HCT116 (cell line): Measurements from ENCODE around the gene ESR1. TPM values are rescaled to one million over a fixed set of nuclear protein-coding genes. Genes with fewer than 3 reads are reported as not detected.

Experiments used
- ATAC-seq: fragments of 200-7000 bp; cut with Tn5 transposase; 2 replicates; pipeline ENCODE4 v1.9.1; 2020; ENCODE audit warnings: mild to moderate bottlenecking, moderate library complexity
- BruUV-seq: library from RNA; stranded (reverse); fragments of 400-500 nt; replicated peaks from 2 replicates; lab custom pipeline; 2021; lab: Mats Ljungman, UMichigan
- CTCF ChIA-PET: fragments of 300-600 bp; sonication (Branson Sonifier 250); formaldehyde crosslinking; loops from one replicate; lab custom pipeline; 2021; ENCODE audit warnings: antibody characterized with exemption; lab: Charles Lee
- POLR2A ChIA-PET: fragments of 300-600, 350-600 bp; sonication (Branson Sonifier 250); formaldehyde crosslinking; loops from one replicate; lab custom pipeline; 2021; ENCODE audit warnings: antibody characterized with exemption; lab: Charles Lee
- RAD21 ChIA-PET, 2 experiments: fragments of 300-600 bp; sonication (Branson Sonifier 250); formaldehyde crosslinking; loops; one replicate each; lab custom pipeline; 2023; ENCODE audit warnings: low total read pairs in 2 of 2; ENCODE audit not compliant: uncharacterized antibody in 2 of 2, unreplicated experiment in 2 of 2, low non-redundant PET in 1 of 2; lab: Charles Lee
- DNase-seq: peaks from one replicate; pipeline ENCODE4 v3.0.0-alpha.2; 2010; ENCODE audit warnings: low read depth, low spot score
- H2AFZ ChIP-seq: fragments of 200-600 bp; shearing (Covaris generic), sonication (generic); 2 replicates; pipeline ENCODE4 v1.6.1; 2017; ENCODE audit warnings: low read depth, mixed run types, mixed read lengths, antibody characterized with exemption, low read length; ENCODE audit not compliant: poor library complexity, severe bottlenecking
- H3K27ac ChIP-seq: 2 replicates; pipeline ENCODE4 v1.5.1; 2012; ENCODE audit warnings: low read depth, low read length
- H3K27me3 ChIP-seq: fragments of 200-600 bp; sonication (generic); 2 replicates; pipeline ENCODE4 v1.6.1; 2016; ENCODE audit warnings: mixed run types, low read length, mixed read lengths; ENCODE audit not compliant: insufficient read depth
- H3K36me3 ChIP-seq, 2 experiments: fragments of 200-500 bp in 1 of 2; fragments of 200-600 bp in 1 of 2; sonication (Bioruptor generic) in 1 of 2; sonication (generic) in 1 of 2; 2 replicates each; pipeline versions ENCODE4 v1.5.1 to v1.6.1; 2014 to 2016; ENCODE audit warnings: low read length in 2 of 2, inconsistent platforms in 1 of 2, mixed read lengths in 1 of 2, mixed run types in 1 of 2; ENCODE audit not compliant: insufficient read depth in 2 of 2, control insufficient read depth in 1 of 2
- H3K4me1 ChIP-seq, 2 experiments: fragments of 200-600 bp in 1 of 2; sonication (generic) in 1 of 2; 2 replicates each; pipeline versions ENCODE4 v1.5.1 to v1.6.1; 2012 to 2017; ENCODE audit warnings: low read length in 2 of 2, inconsistent platforms in 1 of 2, mild to moderate bottlenecking in 1 of 2, mixed read lengths in 1 of 2, mixed run types in 1 of 2, moderate library complexity in 1 of 2; ENCODE audit not compliant: insufficient read depth in 2 of 2, control insufficient read depth in 1 of 2
- H3K4me2 ChIP-seq: fragments of 200-600 bp; sonication (generic); 2 replicates; pipeline ENCODE4 v1.6.1; 2017; ENCODE audit warnings: mixed run types, low read length, mixed read lengths
- H3K4me3 ChIP-seq, 2 experiments: fragments of 200-600 bp in 1 of 2; sonication (generic) in 1 of 2; replicated peaks in 1 of 2; 2 replicates each; pipeline ENCODE4 v1.5.1; 2011 to 2016; ENCODE audit warnings: low read length in 2 of 2, control low read depth in 1 of 2, low read depth in 1 of 2, mild to moderate bottlenecking in 1 of 2, mixed read lengths in 1 of 2, mixed run types in 1 of 2
- H3K79me2 ChIP-seq: fragments of 200-600 bp; sonication (generic); 2 replicates; pipeline ENCODE4 v1.6.1; 2017; ENCODE audit warnings: mild to moderate bottlenecking, mixed run types, low read length, moderate library complexity, mixed read lengths; ENCODE audit not compliant: insufficient read depth
- H3K9ac ChIP-seq: fragments of 200-600 bp; sonication (generic); 2 replicates; pipeline ENCODE4 v1.6.1; 2016; ENCODE audit warnings: low read length, mixed read lengths
- H3K9me2 ChIP-seq: fragments of 200-600 bp; sonication (generic), shearing (Covaris generic); 2 replicates; pipeline ENCODE4 v1.6.1; 2017; ENCODE audit warnings: mixed run types, mild to moderate bottlenecking, moderate library complexity; ENCODE audit not compliant: insufficient read depth
- H3K9me3 ChIP-seq, 2 experiments: fragments of 200-500 bp in 1 of 2; fragments of 200-600 bp in 1 of 2; sonication (Bioruptor generic) in 1 of 2; sonication (generic) in 1 of 2; 2 replicates each; pipeline ENCODE4 v1.6.1; 2014 to 2017; ENCODE audit warnings: low read length in 2 of 2, mixed read lengths in 2 of 2, inconsistent platforms in 1 of 2, low read depth in 1 of 2, mild to moderate bottlenecking in 1 of 2, mixed run types in 1 of 2, moderate library complexity in 1 of 2; ENCODE audit not compliant: control insufficient read depth in 1 of 2, insufficient read depth in 1 of 2
- H4K20me1 ChIP-seq: fragments of 200-600 bp; sonication (generic), shearing (Covaris generic); 2 replicates; pipeline ENCODE4 v1.6.1; 2017; ENCODE audit warnings: mixed run types, mild to moderate bottlenecking, moderate library complexity; ENCODE audit not compliant: insufficient read depth
- ATF3 ChIP-seq: IDR thresholded peaks from 2 replicates; pipeline ENCODE4 v1.6.1; 2012
- CBX3 ChIP-seq: IDR thresholded peaks from 2 replicates; pipeline ENCODE4 v1.6.1; 2012; ENCODE audit warnings: low read depth
- CEBPB ChIP-seq: IDR thresholded peaks from 2 replicates; pipeline ENCODE4 v1.6.1; 2012; ENCODE audit warnings: low read depth
- CTCF ChIP-seq, 3 experiments: fragments of 200-600 bp in 1 of 3; sonication (generic) in 1 of 3; IDR thresholded peaks in 2 of 3; conservative IDR thresholded peaks in 1 of 3; 2 replicates each; pipeline ENCODE4 v1.5.1; 2012 to 2017; ENCODE audit warnings: low read depth in 2 of 3, low read length in 2 of 3, antibody characterized with exemption in 1 of 3, borderline replicate concordance in 1 of 3, control low read depth in 1 of 3, mild to moderate bottlenecking in 1 of 3, mixed read lengths in 1 of 3, mixed run types in 1 of 3, moderate library complexity in 1 of 3; ENCODE audit not compliant: insufficient read depth in 1 of 3
- ELF1 ChIP-seq: IDR thresholded peaks from 2 replicates; pipeline ENCODE4 v1.6.1; 2012; ENCODE audit warnings: low read depth, borderline replicate concordance
- EZH2 ChIP-seq: fragments of 200-600 bp; sonication (generic); IDR thresholded peaks from 2 replicates; pipeline ENCODE4 v1.6.1; 2017; ENCODE audit warnings: antibody characterized with exemption, mixed run types
- EZH2phosphoT487 ChIP-seq: fragments of 200-600 bp; IDR thresholded peaks from 2 replicates; pipeline ENCODE4 v1.6.1; 2018; ENCODE audit warnings: antibody characterized with exemption, borderline replicate concordance
- FOSL1 ChIP-seq: IDR thresholded peaks from 2 replicates; pipeline ENCODE4 v1.6.1; 2012; ENCODE audit warnings: low read depth
- JUND ChIP-seq: IDR thresholded peaks from 2 replicates; pipeline ENCODE4 v1.6.1; 2012
- MAX ChIP-seq: IDR thresholded peaks from 2 replicates; pipeline ENCODE4 v1.6.1; 2012
- POLR2A ChIP-seq: IDR thresholded peaks from 2 replicates; pipeline ENCODE4 v1.7.0; 2011; ENCODE audit warnings: borderline replicate concordance; ENCODE audit not compliant: insufficient read depth, insufficient read length; ENCODE audit errors: extremely low read depth
- POLR2AphosphoS5 ChIP-seq: IDR thresholded peaks from 2 replicates; pipeline ENCODE4 v1.6.1; 2011; ENCODE audit warnings: mild to moderate bottlenecking, low read depth, low read length, moderate library complexity
- REST ChIP-seq: IDR thresholded peaks from 2 replicates; pipeline ENCODE4 v1.6.1; 2012; ENCODE audit warnings: low read depth
- SP1 ChIP-seq: IDR thresholded peaks from 2 replicates; pipeline ENCODE4 v1.6.1; 2012; ENCODE audit warnings: low read depth
- SRF ChIP-seq: IDR thresholded peaks from 2 replicates; pipeline ENCODE4 v1.6.1; 2012; ENCODE audit warnings: low read depth
- ZFX ChIP-seq: fragments of 450-650 bp; IDR thresholded peaks from 2 replicates; pipeline ENCODE4 v1.6.1; 2017
- ZNF274 ChIP-seq: fragments of 200-500 bp; sonication (Bioruptor generic); IDR thresholded peaks from 2 replicates; pipeline ENCODE4 v1.6.1; 2014; ENCODE audit warnings: mild to moderate bottlenecking, low read depth, low read length, inconsistent platforms
- intact Hi-C: fragments of 100-400 bp; cut with micrococcal nuclease; formaldehyde crosslinking; loops from 2 replicates; pipeline ENCODE4 v1.10.0; 2022
- total RNA-seq: library from RNA; stranded (reverse); gene quantifications from one replicate; pipeline ENCODE4 v1.2.1, GENCODE V29; 2021; ENCODE audit not compliant: unreplicated experiment

Gene ESR1
- total RNA-seq, 1 experiment from 2014 or later = 0.17 TPM

GRCh38 chr6:151826517-151827142, 19.1 kb downstream of the ESR1 start:
- H3K27ac ChIP-seq = no peak overlapping the region
- H3K27me3 ChIP-seq = peaks cover 35% of the 10 kb centered on the region
- ChIA-PET RAD21 (no interaction called here), CTCF (no interaction called here), POLR2A (no interaction called here)
- no peak for TF ChIP-seq ELF1
- no peak for TF ChIP-seq JUND
- no peak for TF ChIP-seq ATF3
- TF ChIP-seq POLR2AphosphoS5 = no peak
- TF ChIP-seq POLR2A = no peak
- TF ChIP-seq CBX3 = no peak
- no peak for TF ChIP-seq MAX
- TF ChIP-seq ZNF274 = no peak
- TF ChIP-seq ZFX = no peak
- TF ChIP-seq EZH2phosphoT487 = no peak
- no peak for TF ChIP-seq SRF
- no peak for DNase-seq
- no peaks in the 10 kb centered on the region for H4K20me1 ChIP-seq
- BruUV-seq = no TSS peak
- H3K9ac ChIP-seq = no peak overlapping the region
- H3K9me3 ChIP-seq = no peaks in the 10 kb centered on the region
- no peak overlapping the region for H3K4me2 ChIP-seq
- no peak overlapping the region for H2AFZ ChIP-seq
- intact Hi-C loops = no loop called here
- no peak overlapping the region for H3K4me3 ChIP-seq
- no peaks in the 10 kb centered on the region for H3K79me2 ChIP-seq
- H3K9me2 ChIP-seq = no peaks in the 10 kb centered on the region
- no peak for ATAC-seq
- H3K4me1 ChIP-seq = no peaks in the 10 kb centered on the region
- no peaks in the 10 kb centered on the region for H3K36me3 ChIP-seq

- H3K27ac ChIP-seq = no peak overlapping the region
- no peaks in the 10 kb centered on the region for H3K4me1 ChIP-seq
- no peaks in the 10 kb centered on the region for H3K79me2 ChIP-seq
- H3K27me3 ChIP-seq = peaks cover 48% of the 10 kb centered on the region
- DNase-seq (no peak), ATAC-seq (no peak)
- no peak overlapping the region for H3K4me2 ChIP-seq
- BruUV-seq = no TSS peak
- RAD21 ChIA-PET = no interaction called here
- H3K9ac ChIP-seq = no peak overlapping the region
- H4K20me1 ChIP-seq = no peaks in the 10 kb centered on the region
- no peaks in the 10 kb centered on the region for H3K9me2 ChIP-seq
- no peaks in the 10 kb centered on the region for H3K9me3 ChIP-seq
- CTCF ChIA-PET = no interaction called here
- no peaks in the 10 kb centered on the region for H3K36me3 ChIP-seq
- H3K4me3 ChIP-seq = no peak overlapping the region
- POLR2A ChIA-PET = no interaction called here
- H2AFZ ChIP-seq = no peak overlapping the region
- intact Hi-C loops = no loop called here
- no peak for TF ChIP-seq ZNF274
- no peak for TF ChIP-seq CTCF (IDR thresholded peaks at IDR 0.05 in 2 of 3, conservative IDR thresholded peaks at IDR 0.05 in 1 of 3; ENCODE audit: borderline replicate concordance in 1 of 3, insufficient read depth in 1 of 3, low read depth in 2 of 3, low read length in 2 of 3)
- no peak for TF ChIP-seq EZH2
- TF ChIP-seq SRF = no peak
- TF ChIP-seq CEBPB = no peak
- TF ChIP-seq ELF1 = no peak
- TF ChIP-seq FOSL1 = no peak
- TF ChIP-seq REST = no peak
- no peak for TF ChIP-seq SP1
- no peak for TF ChIP-seq ZFX
- TF ChIP-seq POLR2AphosphoS5 = no peak
Measured at GRCh38 chr6:151832710-151833109, 25.2 kb downstream of the ESR1 start.
